ENCODE data around the gene KDM3B. TPM values are rescaled to one million over a fixed set of nuclear protein-coding genes. Genes with fewer than 3 reads are reported as not detected.

The KDM3B gene
- total and polyA plus RNA-seq, 9 of the 15 experiments (the other 6 are each of a cell fraction or from before 2014, with no cell fraction given): 13.8 to 62.8 (median 41.9) TPM

- peak in 1 of 2 experiments; percentile 21; a peak in 1 of 4 replicates for TF ChIP-seq ETV6 (IDR thresholded peaks at IDR 0.05; ENCODE audit: borderline replicate concordance in 1 of 2, low read depth in 2 of 2, low read length in 1 of 2)
- TF ChIP-seq ETV6 (CRISPR knock-in tag; IDR thresholded peaks at IDR 0.05; ENCODE audit: borderline replicate concordance): 0 out of 2 replicates have a peak, but pooled peaks have one; percentile 14
- peak; percentile 74 for TF ChIP-seq HMGN3 (IDR thresholded peaks at IDR 0.05; ENCODE audit: borderline replicate concordance, extremely low read depth, insufficient read length, low read depth, low read length)
- TF ChIP-seq SRSF1 (IDR thresholded peaks at IDR 0.05; ENCODE audit: low read depth, low read length): peak; percentile 97
- TF ChIP-seq OTX1 (CRISPR knock-in tag; IDR thresholded peaks at IDR 0.05): no peak
- TF ChIP-seq CHD4 (IDR thresholded peaks at IDR 0.05; ENCODE audit: insufficient read depth, insufficient replicate concordance, low read depth, low read length, poor library complexity, severe bottlenecking): no peak
- no peak for TF ChIP-seq ZNF253 (CRISPR knock-in tag; conservative IDR thresholded peaks at IDR 0.05)
- TF ChIP-seq PREB (CRISPR knock-in tag; IDR thresholded peaks at IDR 0.05): peak; percentile 73; the same call in 1 of the 2 replicates
- TF ChIP-seq ZNF511 (CRISPR knock-in tag; IDR thresholded peaks at IDR 0.05): no peak
- peak; percentile 78 for TF ChIP-seq CCNT2 (IDR thresholded peaks at IDR 0.05; ENCODE audit: borderline replicate concordance, extremely low read depth, insufficient read length, low read depth, low read length)
- no peak for TF ChIP-seq ZNF316 (IDR thresholded peaks at IDR 0.05)
- TF ChIP-seq RBM34 (IDR thresholded peaks at IDR 0.05; ENCODE audit: borderline replicate concordance, insufficient read depth, low read length): no peak
- no peak for TF ChIP-seq CREBBP (IDR thresholded peaks at IDR 0.05; ENCODE audit: low read depth, low read length)
- TF ChIP-seq, protein P1, sequence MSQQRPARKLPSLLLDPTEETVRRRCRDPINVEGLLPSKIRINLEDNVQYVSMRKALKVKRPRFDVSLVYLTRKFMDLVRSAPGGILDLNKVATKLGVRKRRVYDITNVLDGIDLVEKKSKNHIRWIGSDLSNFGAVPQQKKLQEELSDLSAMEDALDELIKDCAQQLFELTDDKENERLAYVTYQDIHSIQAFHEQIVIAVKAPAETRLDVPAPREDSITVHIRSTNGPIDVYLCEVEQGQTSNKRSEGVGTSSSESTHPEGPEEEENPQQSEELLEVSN (IDR thresholded peaks at IDR 0.05; ENCODE audit: borderline replicate concordance in 1 of 2, extremely low read depth in 1 of 2, insufficient read depth in 1 of 2, insufficient read length in 1 of 2, low read depth in 1 of 2, low read length in 1 of 2, poor library complexity in 1 of 2, severe bottlenecking in 1 of 2): peak in 1 of 2 experiments; percentile 50
- peak; percentile 92 for TF ChIP-seq GTF2A2 (tag; IDR thresholded peaks at IDR 0.05)
- peak; percentile 99 for TF ChIP-seq ETS1 (conservative IDR thresholded peaks at IDR 0.05; ENCODE audit: control insufficient read depth, low read depth, low read length)
- TF ChIP-seq HNRNPUL1 (IDR thresholded peaks at IDR 0.05; ENCODE audit: low read length): no peak; the same call in 1 of the 2 replicates
- TF ChIP-seq CBFA2T3 (IDR thresholded peaks at IDR 0.05): no peak
- no peak for TF ChIP-seq CHAMP1 (IDR thresholded peaks at IDR 0.05)
- TF ChIP-seq SMAD2 (IDR thresholded peaks at IDR 0.05; ENCODE audit: low read depth, low read length): no peak
These were observed 113.0 kb downstream of the KDM3B start, which contains the start of gene EGR1 (continued) for GRCh38 chr5:138465261-138466124.
